ENCODE data around the gene BCAR3.

BCAR3 gene
- total RNA-seq: 1.2 to 2.0 reads per million in 2 donors

DNA sequence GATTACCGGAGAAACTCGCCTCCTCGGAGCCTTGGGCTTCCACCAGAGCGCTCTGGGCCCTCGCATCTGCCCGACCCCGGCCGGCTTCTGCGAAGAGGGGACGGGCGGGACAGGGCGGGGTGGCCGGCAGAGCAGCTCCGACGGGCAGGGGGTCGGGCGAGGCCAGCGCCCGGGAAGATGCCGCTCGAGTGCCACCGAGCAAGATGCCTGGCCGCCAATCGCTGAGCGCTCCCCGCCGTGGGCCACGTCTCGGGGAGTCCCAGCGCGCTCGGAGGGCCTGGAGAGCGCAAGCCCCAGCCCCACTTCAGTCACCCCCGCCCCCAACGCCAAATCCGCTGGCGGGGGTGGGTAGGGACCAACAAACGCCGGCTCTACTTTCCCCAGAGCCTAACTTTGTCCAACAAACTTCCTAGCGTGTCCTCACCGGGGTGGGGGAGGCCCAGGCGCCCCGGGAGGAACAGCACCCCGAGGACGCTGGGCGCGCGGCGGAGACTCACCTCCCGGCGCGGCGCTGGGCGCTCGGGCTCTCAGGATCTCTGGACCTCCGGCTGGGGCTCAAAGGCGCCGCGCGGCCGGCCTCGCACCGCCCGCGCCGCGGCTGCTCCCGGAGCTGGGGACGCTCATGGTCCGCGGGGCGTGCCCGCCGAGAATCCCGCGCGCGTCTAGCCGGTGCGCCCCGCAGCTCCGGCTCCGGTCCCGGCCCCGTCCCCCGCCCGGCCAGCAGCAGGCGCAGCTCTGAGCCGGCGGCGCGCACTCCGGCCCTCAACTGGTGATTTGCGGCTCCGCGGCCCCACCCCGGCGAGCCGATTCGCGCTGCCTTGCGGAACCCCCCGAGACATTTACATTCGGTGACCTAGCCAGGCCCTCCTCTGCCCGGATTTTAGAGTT lies at the start of gene BCAR3:
Gene BCAR3 (minus strand): TSS at position 737 of the 888 bp plus-strand sequence. CDS start 6,907 bp downstream, outside the sequence.
- no peak for DNase-seq

DNA sequence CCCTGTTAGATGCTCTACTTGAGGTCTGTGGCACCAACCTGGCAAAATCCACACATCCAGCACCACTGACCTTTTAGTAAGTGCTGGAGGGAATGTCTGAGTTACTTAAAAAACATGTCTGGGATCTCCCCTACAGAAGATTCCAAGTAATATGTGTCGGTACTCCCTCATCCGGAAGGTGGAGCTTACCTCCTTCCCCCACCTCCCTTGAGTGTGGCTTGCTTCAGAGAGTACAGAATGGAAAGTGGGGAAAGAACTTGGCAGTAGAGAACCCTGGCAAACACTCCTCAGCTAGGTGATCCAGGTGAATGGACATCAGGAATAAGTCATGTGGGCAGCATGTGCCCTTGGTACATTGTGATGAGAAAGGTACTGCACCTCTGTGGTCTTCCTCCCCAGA lies 49.0 kb upstream of the BCAR3 start:
- no peak for DNase-seq

DNA sequence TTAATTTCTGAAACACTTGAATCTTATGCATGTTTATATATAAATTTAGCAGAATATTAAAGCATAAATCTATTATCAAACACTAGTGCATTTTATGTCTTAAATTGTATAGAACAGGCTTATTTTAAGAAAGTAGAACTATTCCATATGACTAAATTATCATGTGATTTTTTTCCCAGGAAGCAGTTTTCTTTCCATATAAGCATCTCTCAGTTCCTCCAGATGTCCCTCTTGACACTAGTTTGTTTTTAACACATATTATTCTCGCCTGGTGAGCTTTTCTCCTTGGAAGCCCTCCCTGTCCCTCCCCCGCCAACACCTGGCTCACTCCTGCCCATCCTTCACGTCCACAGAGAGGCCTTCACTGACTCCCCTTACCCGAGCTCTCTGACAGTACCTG lies 48.3 kb upstream of the BCAR3 start:
- DNase-seq: no peak

DNA sequence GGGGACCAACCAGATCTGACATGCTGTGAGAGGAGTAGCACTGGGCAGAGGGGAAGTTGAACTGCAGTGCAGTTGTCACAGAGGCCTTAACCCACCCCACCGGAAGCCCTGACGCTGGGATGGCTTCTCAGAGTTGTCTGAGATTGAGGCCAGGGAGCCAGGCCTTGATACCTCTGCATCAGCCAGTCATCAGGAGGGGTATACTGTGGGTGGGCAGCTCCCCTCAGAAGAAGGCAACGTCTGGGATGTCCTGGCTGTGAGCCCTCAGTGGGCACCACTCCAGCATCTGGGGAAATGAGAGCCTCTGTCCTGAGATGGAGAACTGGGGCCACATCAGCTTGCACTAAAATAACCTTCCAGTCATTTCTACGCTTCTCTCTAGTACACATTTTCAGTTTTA lies 47.9 kb upstream of the BCAR3 start:
- DNase-seq: no peak

DNA sequence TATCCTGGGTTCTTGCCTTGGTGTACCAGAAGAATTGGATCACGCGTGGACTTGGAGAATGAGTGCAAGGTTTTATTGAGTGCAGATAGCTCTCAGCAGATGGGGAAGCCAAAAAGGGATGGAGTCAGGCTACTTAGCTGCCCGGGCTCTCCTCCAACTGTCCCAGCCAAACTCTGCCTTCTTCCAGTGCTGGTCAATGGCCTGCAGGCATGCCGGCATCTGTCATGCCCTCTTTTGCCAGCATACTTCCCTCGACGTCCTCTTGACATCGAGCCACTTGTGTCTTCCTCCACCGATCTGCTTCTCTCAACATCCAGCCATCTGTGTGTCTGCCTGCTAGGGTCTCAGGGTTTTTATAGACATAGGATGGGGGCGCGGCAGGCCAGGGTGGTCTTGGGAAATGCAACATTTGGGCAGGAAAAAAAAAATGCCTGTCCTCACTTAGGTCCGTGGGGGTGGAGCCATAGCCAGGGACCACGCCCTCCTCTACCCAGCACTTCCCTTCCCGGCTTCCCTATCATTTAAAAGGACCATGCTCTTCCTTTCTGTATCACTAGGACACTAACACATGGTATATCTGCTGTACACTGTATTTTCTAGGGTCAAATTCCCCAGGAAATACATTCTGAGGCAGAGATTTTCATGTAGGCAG lies 47.0 kb upstream of the BCAR3 start:
- DNase-seq: no peak

DNA sequence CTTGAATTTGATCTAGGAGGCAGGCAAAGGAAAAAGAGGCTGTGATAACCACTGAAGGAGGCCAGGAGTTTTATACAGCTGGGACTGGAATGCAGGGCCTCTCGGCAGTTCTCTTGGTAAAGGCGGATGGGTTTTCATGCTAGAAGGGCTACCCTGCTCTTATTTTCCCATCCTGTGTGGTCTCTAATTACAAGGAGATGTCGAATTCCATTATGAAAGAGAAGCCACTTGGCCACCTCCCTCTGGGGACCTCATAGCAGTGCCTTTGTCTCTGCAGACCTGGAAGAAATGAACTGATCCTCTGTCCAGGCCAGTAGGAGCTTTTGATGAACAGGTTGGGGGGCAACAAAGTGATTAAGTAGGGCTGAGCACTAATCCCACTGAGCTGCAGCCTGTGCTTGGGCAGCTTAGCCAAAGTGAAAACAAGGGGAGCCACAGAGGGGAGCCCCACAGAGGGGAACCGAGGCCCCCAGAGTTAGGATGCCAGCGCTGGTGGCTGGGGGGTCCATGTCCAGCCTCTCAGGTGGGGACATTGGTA lies 42.2 kb upstream of the BCAR3 start:
- DNase-seq: no peak

DNA sequence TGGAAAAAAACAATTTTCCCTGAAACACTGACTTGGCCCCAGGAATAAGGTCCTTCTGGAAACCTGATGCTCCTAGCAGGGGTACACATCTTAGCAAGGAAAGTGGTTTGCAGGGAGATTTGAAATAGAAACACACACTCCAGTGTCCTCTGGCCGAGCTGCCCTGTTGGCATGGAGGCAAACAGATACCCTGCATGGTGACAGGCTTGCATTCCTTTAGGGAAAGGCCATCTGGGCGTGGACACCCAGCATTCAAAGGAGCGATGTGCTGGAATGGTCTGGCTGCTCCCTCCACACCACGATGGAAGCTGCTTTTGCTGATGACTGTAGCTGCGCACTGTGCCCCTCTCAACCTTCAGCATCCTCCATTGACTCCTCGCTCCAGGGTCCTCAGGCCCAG lies 41.5 kb upstream of the BCAR3 start:
- DNase-seq: no peak

DNA sequence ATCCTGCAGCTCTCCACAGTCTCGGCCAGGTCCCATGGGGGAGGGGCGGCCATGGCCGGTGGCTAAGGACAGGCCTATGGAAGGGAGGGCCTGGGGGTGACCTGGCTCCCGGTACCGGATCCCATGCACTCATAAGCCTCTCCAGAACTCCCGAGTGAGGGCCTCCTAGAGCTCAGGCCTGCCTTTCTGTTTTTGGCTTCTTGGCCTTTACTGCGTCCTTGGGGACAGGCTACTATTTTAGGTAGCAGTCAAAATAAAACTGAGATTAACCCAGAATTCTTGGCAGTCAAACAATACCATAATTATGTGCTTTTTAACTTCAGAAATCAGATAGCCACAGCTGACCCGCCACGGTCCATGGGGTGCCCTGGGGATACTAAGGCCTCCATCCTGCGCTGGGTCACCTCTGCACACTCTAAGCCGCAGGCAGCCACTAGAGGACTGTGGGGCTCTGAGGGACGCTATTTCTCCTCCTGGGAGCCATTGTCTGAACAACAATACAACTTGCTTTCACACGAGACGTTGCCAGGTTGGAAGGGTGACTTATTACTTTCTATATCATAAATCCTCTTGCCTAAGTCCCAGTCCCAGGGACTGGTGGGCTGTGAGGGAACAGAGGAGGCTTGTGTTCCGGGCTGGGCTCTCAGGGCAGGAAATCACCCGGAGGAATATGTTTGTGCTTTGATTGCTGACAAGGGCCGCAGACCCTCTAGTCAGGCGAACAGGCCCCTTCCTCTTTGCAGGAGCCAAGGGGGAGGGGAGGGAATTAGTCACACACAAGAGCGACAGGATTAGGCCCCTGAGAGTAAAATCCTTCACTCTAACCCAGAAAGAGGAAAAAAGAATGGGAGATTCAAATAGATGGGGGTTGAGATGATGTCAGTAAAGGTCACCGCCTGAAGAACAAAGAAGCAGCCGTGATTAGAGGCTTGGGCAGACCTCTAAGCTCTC lies 40.7 kb upstream of the BCAR3 start:
- DNase-seq: no peak

DNA sequence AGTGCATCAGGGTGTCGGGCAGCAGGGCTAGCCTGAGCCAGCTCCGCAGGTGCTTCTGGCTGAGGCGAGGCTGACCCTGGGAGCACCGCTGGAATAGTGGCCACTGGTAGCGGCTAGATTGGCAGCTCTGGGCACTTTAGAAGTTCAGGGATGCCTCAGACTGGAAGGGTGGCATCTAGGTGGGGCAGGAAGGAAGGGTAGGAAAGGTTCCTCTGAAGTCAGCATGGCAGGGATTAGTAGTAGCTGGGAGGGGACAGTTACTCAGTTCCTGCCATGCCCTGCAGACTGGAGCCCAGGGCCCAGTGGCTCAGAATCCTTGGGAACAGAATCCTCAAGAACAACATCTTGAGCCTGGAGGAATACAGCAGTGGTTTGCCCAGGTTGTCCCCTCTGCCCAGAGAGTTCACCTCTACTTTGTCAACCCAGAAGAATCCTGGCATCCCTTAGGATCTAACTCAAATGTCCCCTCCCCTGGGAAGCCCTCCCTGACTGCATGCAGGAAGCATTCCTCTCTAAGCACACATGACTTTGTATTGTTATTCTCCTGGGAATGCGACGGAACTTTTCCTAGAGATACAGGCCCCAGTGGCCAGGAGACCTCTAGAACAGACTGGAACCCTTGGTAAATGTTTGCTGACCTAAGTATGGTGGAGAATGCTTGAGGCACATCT lies 39.5 kb upstream of the BCAR3 start:
- no peak for DNase-seq

DNA sequence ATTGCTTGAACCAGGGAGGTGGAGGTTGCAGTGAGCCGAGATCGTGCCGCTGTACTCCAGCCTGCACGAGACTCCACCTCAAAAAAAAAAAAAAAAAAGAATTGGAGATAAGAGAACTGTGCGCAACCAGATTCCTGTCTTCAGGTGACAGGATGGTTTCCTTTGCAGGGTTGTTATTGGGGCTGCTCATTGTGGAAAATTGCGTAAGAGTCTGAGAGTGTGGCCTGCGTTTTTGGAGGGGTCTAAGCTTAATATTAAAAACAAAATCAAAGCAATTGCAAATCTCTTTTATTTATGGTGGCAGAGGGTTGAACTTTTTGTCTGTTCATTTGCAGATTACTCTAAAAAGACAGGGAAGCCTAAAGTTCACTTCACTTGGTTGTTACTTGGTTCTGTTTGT lies 36.0 kb upstream of the BCAR3 start:
- DNase-seq: no peak

DNA sequence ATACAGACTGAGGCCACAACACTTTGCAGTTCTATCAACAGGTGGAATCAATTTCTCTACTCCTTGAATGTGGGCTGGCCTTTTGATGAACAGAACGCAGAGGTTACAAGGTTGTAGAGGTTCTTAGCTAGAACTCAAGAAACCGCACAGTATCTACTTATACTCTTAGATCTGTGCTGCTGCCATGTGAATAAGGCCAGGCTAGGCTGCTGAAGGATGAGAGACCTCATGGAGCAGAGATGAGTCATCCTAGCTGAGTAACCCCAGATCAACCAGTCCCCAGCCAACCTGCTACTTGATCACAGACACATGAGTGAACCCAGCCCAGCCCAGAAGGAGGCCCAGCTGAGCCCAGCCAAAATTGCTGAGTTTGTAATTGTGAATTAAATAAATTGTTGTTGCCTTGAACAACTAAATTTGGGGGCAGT lies 35.3 kb upstream of the BCAR3 start:
- DNase-seq: no peak

DNA sequence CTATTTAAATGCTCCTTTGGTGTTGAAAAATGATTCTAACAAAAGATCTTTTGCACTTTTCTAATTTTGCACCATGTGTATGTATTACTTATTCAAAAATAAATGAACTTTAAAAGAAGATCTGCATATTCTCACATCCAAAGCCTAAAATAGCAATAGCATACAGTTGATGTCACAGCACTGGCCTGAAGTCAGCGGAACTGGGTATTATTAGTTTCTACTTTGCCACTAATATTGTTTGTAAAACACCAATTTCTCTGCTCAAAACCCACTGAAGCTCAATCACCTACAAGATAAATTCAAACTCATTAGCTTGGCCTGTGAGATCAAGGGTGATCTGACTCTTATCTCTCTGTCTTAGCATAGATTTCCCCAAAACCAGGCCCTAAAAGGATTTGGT lies 34.5 kb upstream of the BCAR3 start:
- DNase-seq: no peak

DNA sequence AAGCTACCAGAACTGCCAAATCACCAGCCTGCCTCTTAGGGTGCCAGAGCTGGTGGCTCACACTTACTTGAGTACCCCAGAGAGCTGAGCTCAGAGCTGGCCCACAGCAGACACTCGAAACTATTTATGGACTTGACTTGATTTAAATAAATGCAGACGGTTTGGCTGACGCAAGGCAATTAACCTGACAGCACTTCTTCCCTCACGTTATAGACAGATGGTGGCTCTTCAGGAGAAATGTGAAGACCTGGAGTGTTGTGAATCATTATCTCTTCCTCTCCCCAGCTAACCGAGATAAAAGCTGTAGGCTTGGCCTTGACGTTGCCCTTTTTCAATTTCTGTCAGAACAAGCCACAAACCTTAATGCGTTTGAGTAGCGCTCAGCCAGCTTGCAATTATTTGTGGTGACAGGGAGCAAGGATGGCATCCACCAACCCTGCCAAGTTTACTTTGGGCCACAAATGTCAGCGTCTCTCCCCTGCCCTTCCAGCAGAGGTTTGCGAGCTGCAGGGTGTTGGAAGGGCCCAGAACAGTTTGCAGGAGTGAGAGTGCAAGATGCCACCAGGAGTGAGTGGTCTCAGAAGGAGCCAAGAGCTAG lies 34.0 kb upstream of the BCAR3 start:
- no peak for DNase-seq

DNA sequence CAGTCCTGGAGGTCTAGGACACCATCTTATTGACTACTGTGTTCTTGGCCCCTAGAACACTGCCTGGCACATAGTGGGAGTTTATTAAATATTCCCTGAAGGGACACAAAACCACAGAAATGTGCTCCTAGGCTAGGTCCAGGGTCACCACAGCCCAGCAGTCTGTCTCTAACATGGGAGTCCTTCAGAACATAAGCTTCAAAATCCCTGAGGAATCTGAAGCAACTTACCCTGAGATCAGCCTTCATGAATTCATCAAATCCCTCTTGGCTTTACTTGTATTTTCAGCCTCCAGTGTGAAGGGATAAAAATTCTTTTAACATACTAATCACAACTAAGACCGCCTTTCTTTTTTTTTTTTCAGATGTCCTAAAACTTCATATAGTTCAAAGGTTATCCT lies 32.7 kb upstream of the BCAR3 start:
- no peak for DNase-seq

DNA sequence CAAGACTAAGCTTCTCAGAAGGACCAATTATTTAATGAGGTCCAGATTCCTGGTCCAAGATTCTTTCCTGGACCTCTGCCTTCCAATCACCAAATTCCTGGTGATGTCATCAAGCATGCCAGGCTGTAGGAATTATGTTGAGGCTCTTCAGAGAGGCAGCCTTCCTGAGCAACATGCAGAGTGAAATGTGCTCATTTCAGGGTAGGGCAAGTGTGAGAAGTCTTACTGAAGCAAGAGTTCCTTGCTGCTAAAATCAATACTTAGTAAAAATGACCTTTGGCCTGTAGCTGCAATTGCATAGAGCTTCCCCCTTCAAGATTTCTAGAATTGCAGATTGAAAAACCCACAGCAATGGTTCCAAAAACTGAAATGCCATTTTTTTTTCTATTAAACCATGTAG lies 31.7 kb upstream of the BCAR3 start:
- no peak for DNase-seq

DNA sequence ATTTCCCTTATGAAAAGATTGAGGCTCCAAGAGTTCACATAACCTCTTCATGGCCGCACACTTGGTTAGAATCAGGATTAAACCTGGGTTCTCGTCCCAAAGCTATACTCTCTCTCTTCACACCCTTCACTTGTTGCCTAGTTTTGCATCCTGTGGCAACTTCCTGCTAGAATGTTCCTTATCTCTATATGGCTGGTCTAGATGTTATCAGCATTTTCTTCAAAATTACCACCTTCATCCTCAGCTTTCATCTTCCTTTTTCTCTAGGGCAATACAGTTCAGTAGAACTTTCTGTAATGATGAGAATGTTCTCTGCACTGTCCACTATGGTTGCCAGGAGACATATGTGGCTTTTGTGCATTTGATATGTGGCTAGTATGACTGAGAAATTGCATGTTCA lies 31.1 kb upstream of the BCAR3 start:
- DNase-seq: no peak

DNA sequence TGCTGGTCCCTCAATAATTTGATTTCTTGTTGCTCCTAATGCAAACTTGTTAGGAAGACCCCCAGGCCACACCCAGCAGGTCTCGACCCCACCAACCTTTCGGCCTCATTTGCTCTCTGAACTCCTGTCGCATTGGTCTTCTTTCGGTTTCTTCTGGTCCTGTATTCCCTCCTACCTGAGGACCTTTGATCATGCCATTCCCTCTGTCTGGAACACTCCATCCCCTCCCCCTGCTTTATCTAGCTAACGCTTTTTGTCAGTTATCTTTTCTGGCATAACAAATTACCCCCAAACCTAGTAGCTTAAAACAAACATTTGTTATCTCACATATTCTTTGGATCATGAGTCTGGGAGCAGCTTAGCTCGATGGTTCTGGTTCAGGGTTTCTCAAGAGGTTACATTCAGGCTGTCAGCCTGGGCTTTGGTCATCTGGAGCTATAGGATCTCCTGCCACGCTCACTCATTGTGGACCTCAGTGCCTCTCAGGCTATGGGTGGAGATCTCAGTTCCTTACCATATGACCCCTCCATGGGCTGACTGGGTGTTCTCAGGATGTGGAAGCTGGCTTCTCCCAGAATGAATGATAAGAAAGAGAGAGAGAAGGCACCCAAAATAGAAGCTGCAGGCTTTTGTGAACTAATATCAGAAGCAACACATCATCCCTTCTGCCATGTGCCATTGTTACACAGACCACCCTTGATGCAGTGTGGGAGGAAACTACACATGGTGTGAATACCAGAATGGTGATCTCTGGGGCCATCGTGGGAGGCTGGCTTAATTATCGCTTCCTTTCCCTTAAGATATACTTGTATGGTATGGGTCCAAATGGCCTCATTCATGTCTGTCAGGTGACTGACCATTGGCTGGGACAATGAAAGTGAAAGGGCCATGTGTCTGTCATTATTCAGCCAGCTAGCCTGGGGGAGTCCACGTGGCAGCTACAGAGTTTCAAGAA lies 29.1 kb upstream of the BCAR3 start:
- no peak for DNase-seq

DNA sequence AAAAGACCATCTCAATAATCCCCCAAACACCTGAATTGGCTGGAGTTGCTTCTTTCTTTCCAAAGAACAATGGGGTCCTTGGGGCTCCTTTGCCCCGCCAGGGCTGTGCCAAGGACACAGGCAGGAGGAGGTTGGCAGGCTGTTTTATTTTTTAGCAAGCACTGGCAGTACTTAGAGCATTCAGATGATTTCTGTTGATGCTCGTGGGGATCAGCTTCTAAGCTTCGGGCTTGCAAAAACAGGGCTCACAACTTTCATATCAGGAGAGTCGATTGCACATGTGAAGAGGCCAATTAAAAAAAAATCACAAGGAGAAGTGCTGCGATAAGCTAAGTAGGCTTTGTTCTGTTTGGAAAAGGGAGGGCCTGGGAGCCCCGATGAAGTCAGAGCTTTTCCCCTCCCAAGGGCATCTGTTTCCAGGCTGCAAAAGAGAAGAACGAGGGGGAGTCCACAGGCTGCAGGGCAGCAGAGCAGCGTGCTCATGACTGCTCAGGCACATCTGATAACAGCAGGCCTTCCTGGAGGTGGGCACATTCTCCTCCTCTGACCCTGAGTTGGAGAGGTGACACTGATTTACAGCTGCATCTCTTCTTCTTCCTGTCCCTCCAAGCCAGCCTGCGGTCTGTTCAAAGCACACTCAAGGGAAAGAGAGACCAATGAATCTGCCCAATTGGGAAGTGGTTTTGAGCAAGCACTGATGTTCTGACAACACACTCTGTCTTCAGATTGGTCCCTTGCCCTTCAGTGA lies 27.3 kb upstream of the BCAR3 start:
- DNase-seq: no peak

DNA sequence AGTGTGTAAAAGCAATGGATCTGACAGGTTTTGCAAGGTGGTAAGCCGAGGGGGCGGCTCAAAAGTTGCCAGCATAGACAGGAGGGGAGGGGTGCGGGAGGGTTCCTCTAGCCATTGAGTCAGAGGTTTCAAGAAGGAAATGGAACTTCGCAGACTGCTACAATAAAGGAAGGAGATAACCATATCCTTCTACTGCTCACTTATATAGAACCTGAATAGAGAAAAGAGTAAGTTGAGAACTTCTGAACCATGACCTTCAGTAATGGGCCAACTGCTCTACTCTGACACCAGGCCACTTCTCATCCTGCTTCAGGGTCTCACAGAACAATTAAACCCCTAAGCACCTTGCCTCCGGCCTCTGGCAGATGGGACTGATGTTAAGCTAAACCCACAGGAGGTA lies 26.3 kb upstream of the BCAR3 start:
- no peak for DNase-seq
